HG03565 (cell line): ENCODE measurements around the gene NAA30.
"Not testable (repeated sequence)": the region's sequence is repeated elsewhere in the genome, so short reads cannot be mapped to it uniquely, and the experiment has no call there.

Experiments used
- ATAC-seq: cut with Tn5 transposase; IDR thresholded peaks from one replicate; pipeline ENCODE4 v1.9.1; 2021; ENCODE audit warnings: mild to moderate bottlenecking, moderate library complexity; ENCODE audit not compliant: unreplicated experiment

The NAA30 gene

GRCh38 chr14:57390037-57390805 lies at the start of gene NAA30:
Gene NAA30, plus strand, starts transcription at chr14:57390586. Its CDS starts 372 bp downstream, at chr14:57390958.
- ATAC-seq, result peak; percentile 72

- not testable (repeated sequence) for ATAC-seq
Measured at GRCh38 chr14:57343545-57344297, 46.7 kb upstream of the NAA30 start.

GRCh38 chr14:57345106-57345505 lies 45.3 kb upstream of the NAA30 start:
- no peak for ATAC-seq

GRCh38 chr14:57346741-57347140 lies 43.6 kb upstream of the NAA30 start:
- ATAC-seq, result no peak

GRCh38 chr14:57352396-57353170 lies 37.8 kb upstream of the NAA30 start:
- no peak for ATAC-seq

GRCh38 chr14:57355081-57355800 lies 35.1 kb upstream of the NAA30 start:
- no peak for ATAC-seq

- no peak for ATAC-seq
Measured at GRCh38 chr14:57362361-57362760, 28.0 kb upstream of the NAA30 start.

GRCh38 chr14:57364659-57365450 lies 25.5 kb upstream of the NAA30 start:
- ATAC-seq, result no peak

GRCh38 chr14:57370187-57370586 lies 20.2 kb upstream of the NAA30 start:
- ATAC-seq, result not testable (repeated sequence)

GRCh38 chr14:57371013-57371412 lies 19.4 kb upstream of the NAA30 start:
- ATAC-seq, result no peak

- no peak for ATAC-seq
Measured at GRCh38 chr14:57375156-57375555, 15.2 kb upstream of the NAA30 start.

- no peak for ATAC-seq
Measured at GRCh38 chr14:57378661-57379060, 11.7 kb upstream of the NAA30 start.

GRCh38 chr14:57380935-57381334 lies 9.5 kb upstream of the NAA30 start:
- no peak for ATAC-seq

- no peak for ATAC-seq
Measured at GRCh38 chr14:57382283-57382682, 8.1 kb upstream of the NAA30 start.

GRCh38 chr14:57383125-57383745 lies 7.2 kb upstream of the NAA30 start:
- no peak for ATAC-seq

- ATAC-seq, result no peak
Measured at GRCh38 chr14:57388067-57388466, 2.3 kb upstream of the NAA30 start.

GRCh38 chr14:57389646-57390036 lies 745 bp upstream of the NAA30 start:
- ATAC-seq, result peak; percentile 3

- peak; percentile 26 for ATAC-seq
Measured at GRCh38 chr14:57390806-57391516, 575 bp downstream of the NAA30 start.
